HG03342 (cell line): ENCODE data around the gene TRIO.
"Not testable (repeated sequence)": the region's sequence is repeated elsewhere in the genome, so short reads cannot be mapped to it uniquely, and the experiment has no call there.

Experiments used
- ATAC-seq: cut with Tn5 transposase; IDR thresholded peaks from one replicate; pipeline ENCODE4 v1.9.1; 2021; ENCODE audit warnings: mild to moderate bottlenecking, moderate library complexity; ENCODE audit not compliant: unreplicated experiment

The TRIO gene

GRCh38 chr5:14204785-14205321 lies 61.7 kb downstream of the TRIO start:
- no peak for ATAC-seq

- no peak for ATAC-seq
Observed at GRCh38 chr5:14206028-14206725, 63.0 kb downstream of the TRIO start.

GRCh38 chr5:14207428-14207827 lies 64.3 kb downstream of the TRIO start:
- ATAC-seq: not testable (repeated sequence)

GRCh38 chr5:14208071-14209021 lies 65.2 kb downstream of the TRIO start:
- peak; percentile 63 for ATAC-seq

GRCh38 chr5:14209222-14209822 lies 66.2 kb downstream of the TRIO start:
- no peak for ATAC-seq

- no peak for ATAC-seq
Observed at GRCh38 chr5:14209836-14210235, 66.7 kb downstream of the TRIO start.

GRCh38 chr5:14210729-14211128 lies 67.6 kb downstream of the TRIO start:
- no peak for ATAC-seq

- ATAC-seq: peak; percentile 36
Observed at GRCh38 chr5:14211818-14212803, 69.0 kb downstream of the TRIO start.

- ATAC-seq: peak; percentile 35
Observed at GRCh38 chr5:14212838-14213237, 69.7 kb downstream of the TRIO start.

GRCh38 chr5:14213253-14213652 lies 70.1 kb downstream of the TRIO start:
- ATAC-seq: no peak

- peak; percentile 21 for ATAC-seq
Observed at GRCh38 chr5:14213813-14214585, 70.9 kb downstream of the TRIO start.

- ATAC-seq: no peak
Observed at GRCh38 chr5:14215901-14216300, 72.8 kb downstream of the TRIO start.

GRCh38 chr5:14216372-14216771 lies 73.2 kb downstream of the TRIO start:
- no peak for ATAC-seq

GRCh38 chr5:14216902-14217301 lies 73.8 kb downstream of the TRIO start:
- no peak for ATAC-seq

GRCh38 chr5:14217587-14217986 lies 74.4 kb downstream of the TRIO start:
- ATAC-seq: no peak

GRCh38 chr5:14218011-14218410 lies 74.9 kb downstream of the TRIO start:
- ATAC-seq: no peak

- ATAC-seq: no peak
Observed at GRCh38 chr5:14218480-14218879, 75.3 kb downstream of the TRIO start.

GRCh38 chr5:14218897-14219573 lies 75.9 kb downstream of the TRIO start:
- no peak for ATAC-seq
